Upper lobe of left lung (tissue), 4 donors: ENCODE data around the gene ANKDD1A.

ENCODE experiments used
- CTCF ChIP-seq, 6 experiments: fragments of 450-650 bp in 4 of 6; fragments of 200-600 bp in 2 of 6; sonication (generic) in 2 of 6; IDR thresholded peaks; one replicate each; pipeline ENCODE4 v1.5.1; 2016 to 2019; ENCODE audit warnings: antibody characterized with exemption in 6 of 6
- POLR2AphosphoS5 ChIP-seq, 2 donors: sonication (generic); formaldehyde crosslinking; IDR thresholded peaks; one replicate each; pipeline ENCODE4 v1.5.1; 2017; ENCODE audit warnings: antibody characterized with exemption in 2 of 2

- no peak for TF ChIP-seq CTCF (IDR thresholded peaks at IDR 0.05)
- no peak for TF ChIP-seq POLR2AphosphoS5 (IDR thresholded peaks at IDR 0.05)
These were observed 18.4 kb downstream of the ANKDD1A start for GRCh38 chr15:64930019-64930652.
